ENCODE measurements around the gene OASL. TPM values are rescaled to one million over a fixed set of nuclear protein-coding genes. Genes with fewer than 3 reads are reported as not detected.
A peak's percentile ranks its signal among the peaks of the same experiment; 100 is the strongest.

OASL gene
- polyA plus RNA-seq, 2 of the 4 experiments (the other 2 are of a cell fraction) = 0.81 to 0.94 TPM

GRCh38 chr12:120994059-120994458 is 45.0 kb downstream of the OASL start:
- POLR2A ChIA-PET = no interaction called here
- WGBS (ENCODE audit: missing lambda C conversion rate) = 88% methylated on average over 14 of the region's 15 CpGs
- no peak overlapping the region for H3K27ac ChIP-seq
- CTCF ChIA-PET = interaction anchor here (1.2 to 6.1 kb wide), 3 partner anchors 11 to 347 kb away, joined by 3 to 27 read pairs (median 4); no protein-coding TSS in a partner anchor
- DNase-seq (ENCODE audit: low read depth in 1 of 2, low spot score in 1 of 2) (no peak), FAIRE-seq (no peak), ATAC-seq (no peak)
- TF ChIP-seq NR3C1 (IDR thresholded peaks at IDR 0.05) = no peak
- no peak for TF ChIP-seq TP53 (CRISPR knock-in tag; IDR thresholded peaks at IDR 0.05)
- TF ChIP-seq ESRRA (IDR thresholded peaks at IDR 0.05; ENCODE audit: borderline replicate concordance, low read length) = no peak
- TF ChIP-seq BHLHE40 (IDR thresholded peaks at IDR 0.05; ENCODE audit: low read depth, low read length) = no peak
- no peak for TF ChIP-seq SREBF2 (IDR thresholded peaks at IDR 0.05)
- no peak for TF ChIP-seq BCL3 (IDR thresholded peaks at IDR 0.05)
- no peak for TF ChIP-seq RFX5 (IDR thresholded peaks at IDR 0.05)
- TF ChIP-seq MAFK (IDR thresholded peaks at IDR 0.05; ENCODE audit: partially characterized antibody) = no peak
- TF ChIP-seq REST (IDR thresholded peaks at IDR 0.05) = no peak
- TF ChIP-seq CHD2 (IDR thresholded peaks at IDR 0.05; ENCODE audit: low read length, partially characterized antibody) = no peak
- no peak for TF ChIP-seq HMGXB4 (CRISPR knock-in tag; IDR thresholded peaks at IDR 0.05; ENCODE audit: borderline replicate concordance)
- H3K4me1 ChIP-seq = no peaks in the 10 kb centered on the region
- H3K4me3 ChIP-seq = no peak overlapping the region
- no peak overlapping the region for H3K4me2 ChIP-seq
- H3K9me3 ChIP-seq = no peaks in the 10 kb centered on the region

- TF ChIP-seq HDAC2 (IDR thresholded peaks at IDR 0.05) (no peak), MAX (IDR thresholded peaks at IDR 0.05) (no peak), POLR2AphosphoS2 (conservative IDR thresholded peaks at IDR 0.05; ENCODE audit: low read length) (no peak), BHLHE40 (IDR thresholded peaks at IDR 0.05; ENCODE audit: low read depth, low read length) (no peak)
- POLR2A ChIA-PET = no interaction called here
These were observed 45.5 kb downstream of the OASL start for GRCh38 chr12:120993496-120993895.

GRCh38 chr12:120992989-120993388 is 46.1 kb downstream of the OASL start:
- Histone ChIP-seq H3K9me3 (no peaks in the 10 kb centered on the region), H3K4me2 (no peak overlapping the region), H3K4me3 (no peak overlapping the region), H3K27ac (no peak overlapping the region), H3K4me1 (no peaks in the 10 kb centered on the region)
- ATAC-seq (no peak), DNase-seq (ENCODE audit: low read depth in 1 of 2, low spot score in 1 of 2) (no peak), FAIRE-seq (no peak)
- ChIA-PET POLR2A (no interaction called here), CTCF (interaction anchor here (1.1 to 6.1 kb wide), 5 partner anchors 11 to 346 kb away, joined by 3 to 27 read pairs (median 4); no protein-coding TSS in a partner anchor)
- no peak for TF ChIP-seq ZSCAN20 (CRISPR knock-in tag; IDR thresholded peaks at IDR 0.05)
- TF ChIP-seq ESRRA (IDR thresholded peaks at IDR 0.05; ENCODE audit: borderline replicate concordance, low read length) = no peak
- no peak for TF ChIP-seq EHMT2 (IDR thresholded peaks at IDR 0.05; ENCODE audit: low read depth)
- TF ChIP-seq RARB (CRISPR knock-in tag; IDR thresholded peaks at IDR 0.05) = no peak
- TF ChIP-seq RNF2 (IDR thresholded peaks at IDR 0.05; ENCODE audit: borderline replicate concordance, low read depth) = no peak
- TF ChIP-seq KDM5A (IDR thresholded peaks at IDR 0.05) = no peak
- peak; percentile 34; the same call in 1 of the 2 replicates for TF ChIP-seq HDAC2 (IDR thresholded peaks at IDR 0.05)
- 100% methylated on average over 1 of the region's 1 CpG for WGBS (ENCODE audit: missing lambda C conversion rate)

More at GRCh38 chr12:120993496-120993895, 45.5 kb downstream of the OASL start:
- Histone ChIP-seq H3K4me2 (no peak overlapping the region), H3K4me3 (no peak overlapping the region), H3K4me1 (no peaks in the 10 kb centered on the region), H3K9me3 (no peaks in the 10 kb centered on the region), H3K27ac (no peak overlapping the region)
- WGBS (ENCODE audit: missing lambda C conversion rate) = 94% methylated on average over 11 of the region's 11 CpGs
- FAIRE-seq = no peak
- no peak for DNase-seq (ENCODE audit: low read depth in 1 of 2, low spot score in 1 of 2)
- ATAC-seq = no peak
- CTCF ChIA-PET = interaction anchor here (1.2 to 6.1 kb wide), 4 partner anchors 12 to 347 kb away, joined by 3 to 27 read pairs (median 8); no protein-coding TSS in a partner anchor
